ENCODE data around the gene ANP32B.

Gene ANP32B

GRCh38 chr9:97979788-97980478 lies 3.2 kb upstream of the ANP32B start:
- no peak for TF ChIP-seq CTCF (IDR thresholded peaks at IDR 0.05)
- no peak overlapping the region for H2AFZ ChIP-seq
- no peak overlapping the region for H3K4me2 ChIP-seq (ENCODE audit: low read length)
- H3K36me3 ChIP-seq (ENCODE audit: control insufficient read depth, insufficient read depth, low read length) = no peaks in the 10 kb centered on the region
- no peaks in the 10 kb centered on the region for H3K79me2 ChIP-seq
- no peaks in the 10 kb centered on the region for H3K9me3 ChIP-seq (ENCODE audit: control insufficient read depth, low read length)
- H3K9ac ChIP-seq = no peak overlapping the region
- H3K27me3 ChIP-seq (ENCODE audit: control insufficient read depth, insufficient read depth, low read length) = no peaks in the 10 kb centered on the region
- no peak overlapping the region for H3K4me3 ChIP-seq (ENCODE audit: low read depth, low read length)
- H3K27ac ChIP-seq = no peak overlapping the region
- no peaks in the 10 kb centered on the region for H3K4me1 ChIP-seq

- H3K4me3 ChIP-seq (ENCODE audit: low read depth, low read length) = no peak overlapping the region
- H3K27ac ChIP-seq = no peak overlapping the region
- no peaks in the 10 kb centered on the region for H3K27me3 ChIP-seq (ENCODE audit: control insufficient read depth, insufficient read depth, low read length)
- no peak overlapping the region for H3K4me2 ChIP-seq (ENCODE audit: low read length)
- peaks cover 4% of the 10 kb centered on the region for H3K79me2 ChIP-seq
- no peak overlapping the region for H3K9ac ChIP-seq
- no peak overlapping the region for H2AFZ ChIP-seq
- no peaks in the 10 kb centered on the region for H3K4me1 ChIP-seq
- H3K36me3 ChIP-seq (ENCODE audit: control insufficient read depth, insufficient read depth, low read length) = no peaks in the 10 kb centered on the region
- H3K9me3 ChIP-seq (ENCODE audit: control insufficient read depth, low read length) = no peaks in the 10 kb centered on the region
- TF ChIP-seq CTCF (IDR thresholded peaks at IDR 0.05) = no peak
These were observed 2.7 kb upstream of the ANP32B start for GRCh38 chr9:97980479-97980803.

- Histone ChIP-seq H3K27ac (no peak overlapping the region), H3K9ac (no peak overlapping the region), H3K36me3 (ENCODE audit: control insufficient read depth, insufficient read depth, low read length) (no peaks in the 10 kb centered on the region), H3K79me2 (peaks cover 7% of the 10 kb centered on the region), H3K27me3 (ENCODE audit: control insufficient read depth, insufficient read depth, low read length) (no peaks in the 10 kb centered on the region), H3K4me1 (no peaks in the 10 kb centered on the region), H3K4me2 (ENCODE audit: low read length) (no peak overlapping the region), H2AFZ (no peak overlapping the region), H3K4me3 (ENCODE audit: low read depth, low read length) (no peak overlapping the region), H3K9me3 (ENCODE audit: control insufficient read depth, low read length) (no peaks in the 10 kb centered on the region)
- no peak for TF ChIP-seq CTCF (IDR thresholded peaks at IDR 0.05)
These were observed 2.0 kb upstream of the ANP32B start for GRCh38 chr9:97980918-97981845.

- Histone ChIP-seq H3K4me2 (ENCODE audit: low read length) (peak overlapping the region; percentile 86), H3K9me3 (ENCODE audit: control insufficient read depth, low read length) (no peaks in the 10 kb centered on the region), H3K27ac (no peak overlapping the region), H2AFZ (peak overlapping the region; percentile 90), H3K36me3 (ENCODE audit: control insufficient read depth, insufficient read depth, low read length) (no peaks in the 10 kb centered on the region), H3K4me1 (no peaks in the 10 kb centered on the region), H3K79me2 (peaks cover 8% of the 10 kb centered on the region), H3K4me3 (ENCODE audit: low read depth, low read length) (peak overlapping the region; percentile 63), H3K27me3 (ENCODE audit: control insufficient read depth, insufficient read depth, low read length) (no peaks in the 10 kb centered on the region), H3K9ac (no peak overlapping the region)
- TF ChIP-seq CTCF (IDR thresholded peaks at IDR 0.05) = no peak
These were observed 1.1 kb upstream of the ANP32B start for GRCh38 chr9:97981846-97982682.

Measured in parathyroid adenoma (tissue), 2 donors.